Measurements from ENCODE around the gene BSN. TPM values are rescaled to one million over a fixed set of nuclear protein-coding genes. Genes with fewer than 3 reads are reported as not detected.

Gene BSN
- total and polyA plus RNA-seq, 2 experiments from 2014 or later: 0.50 to 5.1 TPM

- Mint-ChIP-seq H3K27ac (0 out of 2 replicates have a peak overlapping the region, but pooled peaks have one; percentile 41), H3K36me3 (ENCODE audit: low read depth) (peaks cover 8% of the 10 kb centered on the region), H3K9me3 (no peaks in the 10 kb centered on the region), H3K4me1 (peaks cover 18% of the 10 kb centered on the region), H3K27me3 (ENCODE audit: insufficient read depth, low read depth, poor library complexity) (peaks cover 17% of the 10 kb centered on the region), H3K4me3 (no peak overlapping the region)
- Histone ChIP-seq H3K79me2 (replicated peaks; ENCODE audit: insufficient read depth) (no peaks in the 10 kb centered on the region), H3K9me2 (ENCODE audit: insufficient read depth) (no peaks in the 10 kb centered on the region), H3K27ac (ENCODE audit: low read depth) (no peak overlapping the region), H2AFZ (no peak overlapping the region), H3K4me1 (ENCODE audit: insufficient read depth) (no peaks in the 10 kb centered on the region), H4K20me1 (replicated peaks; ENCODE audit: insufficient read depth) (peaks cover 5% of the 10 kb centered on the region; the same call in 1 of the 2 replicates), H3K36me3 (ENCODE audit: insufficient read depth) (no peaks in the 10 kb centered on the region), H3K4me2 (no peak overlapping the region), H3F3A (replicated peaks; ENCODE audit: low read depth) (no peaks in the 10 kb centered on the region; the same call in 1 of the 2 replicates), H3K4me3 (no peak overlapping the region), H3K27me3 (ENCODE audit: insufficient read depth) (no peaks in the 10 kb centered on the region)
- DNase-seq (ENCODE audit: low spot score): no peak
- no peak for ATAC-seq
- TF ChIP-seq ETS1 (IDR thresholded peaks at IDR 0.05) (no peak), REST (IDR thresholded peaks at IDR 0.05; ENCODE audit: unreplicated experiment) (no peak), CREB1 (CRISPR knock-in tag; IDR thresholded peaks at IDR 0.05; ENCODE audit: low read depth) (no peak), CTCF (conservative IDR thresholded peaks at IDR 0.05; ENCODE audit: low read depth in 2 of 2) (no peak), EZH2 (IDR thresholded peaks at IDR 0.05; ENCODE audit: low read depth, unreplicated experiment) (no peak), NANOG (IDR thresholded peaks at IDR 0.05; ENCODE audit: borderline replicate concordance) (no peak), STAT1 (IDR thresholded peaks at IDR 0.05; ENCODE audit: unreplicated experiment) (no peak), ZNF331 (CRISPR knock-in tag; IDR thresholded peaks at IDR 0.05; ENCODE audit: low read depth) (no peak), EZH2phosphoT487 (IDR thresholded peaks at IDR 0.05; ENCODE audit: unreplicated experiment) (no peak), JUNB (IDR thresholded peaks at IDR 0.05; ENCODE audit: unreplicated experiment) (no peak), ZNF462 (CRISPR knock-in tag; IDR thresholded peaks at IDR 0.05) (no peak), ZNF114 (CRISPR knock-in tag; IDR thresholded peaks at IDR 0.05) (no peak), POLR2AphosphoS5 (IDR thresholded peaks at IDR 0.05; ENCODE audit: low read depth) (no peak)
These were observed 145.7 kb downstream of the BSN start for GRCh38 chr3:49700014-49700413.
